Mesenchymal stem cell (in vitro differentiated cells and primary cell): Measurements from ENCODE around the gene CDADC1.
"Not testable (repeated sequence)": the region's sequence is repeated elsewhere in the genome, so short reads cannot be mapped to it uniquely, and the experiment has no call there.

Experiments
- DNase-seq: peaks from one replicate; pipeline ENCODE4 v3.0.0-alpha.2; 2013
- H2AFZ ChIP-seq: one replicate; pipeline ENCODE4 v1.6.1; 2013; ENCODE audit warnings: low read depth, mild to moderate bottlenecking, control low read depth, inconsistent platforms, low read length, moderate library complexity
- H2AK5ac ChIP-seq: 2 replicates; pipeline ENCODE4 v1.6.1; 2013; ENCODE audit warnings: low read length, moderate library complexity, mild to moderate bottlenecking, inconsistent platforms; ENCODE audit not compliant: severe bottlenecking
- H2BK120ac ChIP-seq: one replicate; pipeline ENCODE4 v1.6.1; 2013; ENCODE audit warnings: low read depth, mild to moderate bottlenecking, inconsistent platforms, low read length, moderate library complexity
- H2BK12ac ChIP-seq, 2 experiments: one replicate each; pipeline ENCODE4 v1.6.1; 2013; ENCODE audit warnings: inconsistent platforms in 2 of 2, low read length in 2 of 2, mild to moderate bottlenecking in 2 of 2, moderate library complexity in 2 of 2, control low read depth in 1 of 2
- H2BK15ac ChIP-seq: one replicate; pipeline ENCODE4 v1.6.1; 2013; ENCODE audit warnings: mild to moderate bottlenecking, low read depth, inconsistent platforms; ENCODE audit not compliant: poor library complexity, severe bottlenecking
- H2BK5ac ChIP-seq: 2 replicates; pipeline ENCODE4 v1.6.1; 2013; ENCODE audit warnings: low read depth, mild to moderate bottlenecking, low read length, control low read depth, inconsistent platforms; ENCODE audit not compliant: poor library complexity, severe bottlenecking
- H3K14ac ChIP-seq, 2 experiments: one replicate each; pipeline ENCODE4 v1.6.1; 2013; ENCODE audit warnings: inconsistent platforms in 2 of 2, low read length in 2 of 2, control low read depth in 1 of 2, mild to moderate bottlenecking in 1 of 2, moderate library complexity in 1 of 2
- H3K18ac ChIP-seq, 2 experiments: one replicate each; pipeline ENCODE4 v1.6.1; 2013; ENCODE audit warnings: inconsistent platforms in 2 of 2, low read length in 2 of 2, control low read depth in 1 of 2, low read depth in 1 of 2, mild to moderate bottlenecking in 1 of 2
- H3K23ac ChIP-seq, 2 experiments: one replicate each; pipeline ENCODE4 v1.6.1; 2013; ENCODE audit warnings: inconsistent platforms in 2 of 2, low read length in 2 of 2, mild to moderate bottlenecking in 2 of 2, moderate library complexity in 2 of 2, control low read depth in 1 of 2
- H3K27ac ChIP-seq: 2 replicates; pipeline ENCODE4 v1.5.1; 2013; ENCODE audit warnings: mild to moderate bottlenecking, moderate library complexity, low read length, control low read depth, inconsistent platforms; ENCODE audit not compliant: poor library complexity, severe bottlenecking
- H3K27me3 ChIP-seq, 2 experiments: 2 replicates each; pipeline versions ENCODE4 v1.6.1 to v1.7.0; 2013; ENCODE audit warnings: low read length in 2 of 2, mild to moderate bottlenecking in 2 of 2, moderate library complexity in 2 of 2, control low read depth in 1 of 2, inconsistent platforms in 1 of 2; ENCODE audit not compliant: control insufficient read depth in 1 of 2, insufficient read depth in 1 of 2
- H3K36me3 ChIP-seq, 2 experiments: 2 replicates each; pipeline versions ENCODE4 v1.6.1 to v1.7.0; 2013; ENCODE audit warnings: low read length in 2 of 2, control low read depth in 1 of 2, inconsistent platforms in 1 of 2, low read depth in 1 of 2, mild to moderate bottlenecking in 1 of 2; ENCODE audit not compliant: insufficient read depth in 2 of 2, control insufficient read depth in 1 of 2
- H3K4ac ChIP-seq, 2 experiments: one replicate each; pipeline ENCODE4 v1.6.1; 2013; ENCODE audit warnings: inconsistent platforms in 2 of 2, low read length in 2 of 2, mild to moderate bottlenecking in 2 of 2, moderate library complexity in 2 of 2, control low read depth in 1 of 2, low read depth in 1 of 2
- H3K4me1 ChIP-seq: 2 replicates; pipeline ENCODE4 v1.6.1; 2013; ENCODE audit warnings: low read depth, low read length, control low read depth; ENCODE audit not compliant: control insufficient read depth, insufficient read depth
- H3K4me2 ChIP-seq: 2 replicates; pipeline ENCODE4 v1.6.1; 2013; ENCODE audit warnings: low read length, mild to moderate bottlenecking, inconsistent platforms; ENCODE audit not compliant: poor library complexity, severe bottlenecking
- H3K4me3 ChIP-seq, 2 experiments: 2 replicates each; pipeline versions ENCODE4 v1.5.1 to v1.7.0; 2013; ENCODE audit warnings: low read length in 2 of 2, mild to moderate bottlenecking in 2 of 2, control low read depth in 1 of 2, low read depth in 1 of 2; ENCODE audit not compliant: insufficient read depth in 1 of 2
- H3K79me1 ChIP-seq: replicated peaks from 2 replicates; pipeline ENCODE4 v1.6.1; 2013; ENCODE audit warnings: mild to moderate bottlenecking, control low read depth, low read length, inconsistent platforms; ENCODE audit not compliant: poor library complexity, severe bottlenecking
- H3K9ac ChIP-seq: 2 replicates; pipeline ENCODE4 v1.7.0; 2013; ENCODE audit warnings: mild to moderate bottlenecking, low read length, moderate library complexity
- H3K9me3 ChIP-seq: 2 replicates; pipeline ENCODE4 v1.7.0; 2013; ENCODE audit warnings: mild to moderate bottlenecking, low read length; ENCODE audit not compliant: control insufficient read depth
- H4K8ac ChIP-seq: one replicate; pipeline ENCODE4 v1.6.1; 2013; ENCODE audit warnings: inconsistent platforms, mild to moderate bottlenecking, low read length, moderate library complexity
- H4K91ac ChIP-seq: one replicate; pipeline ENCODE4 v1.6.1; 2013; ENCODE audit warnings: mild to moderate bottlenecking, low read length, inconsistent platforms
- WGBS: methylation state at CpG from one replicate; pipeline ENCODE4 v1.1.7; 2013; ENCODE audit warnings: mixed read lengths; 5-methylcytosine and 5-hydroxymethylcytosine counted together

The CDADC1 gene

GRCh38 chr13:49323344-49323743 lies 75.6 kb downstream of the CDADC1 start:
- Histone ChIP-seq H4K8ac (no peak overlapping the region), H3K27me3 (no peaks in the 10 kb centered on the region), H4K91ac (no peak overlapping the region), H3K4ac (no peak overlapping the region), H2BK12ac (no peak overlapping the region), H3K4me1 (no peaks in the 10 kb centered on the region), H3K36me3 (peaks cover 0 to 3% of the 10 kb centered on the region in 2 experiments), H2BK5ac (no peak overlapping the region), H2BK120ac (no peak overlapping the region), H2BK15ac (no peak overlapping the region), H3K4me2 (no peak overlapping the region), H3K79me1 (no peaks in the 10 kb centered on the region), H3K27ac (no peak overlapping the region), H3K4me3 (no peak overlapping the region), H2AFZ (no peak overlapping the region), H3K9me3 (no peaks in the 10 kb centered on the region), H2AK5ac (no peak overlapping the region), H3K23ac (no peak overlapping the region), H3K9ac (no peak overlapping the region), H3K18ac (no peak overlapping the region), H3K14ac (no peak overlapping the region)
- no peak for DNase-seq
- 94% methylated on average over 5 of the region's 7 CpGs for WGBS

GRCh38 chr13:49326222-49326917 lies 78.6 kb downstream of the CDADC1 start:
- Histone ChIP-seq H3K36me3 (peaks cover 0 to 4% of the 10 kb centered on the region in 2 experiments), H3K23ac (no peak overlapping the region), H3K27me3 (no peaks in the 10 kb centered on the region), H3K9me3 (no peaks in the 10 kb centered on the region), H3K4me2 (no peak overlapping the region), H3K18ac (no peak overlapping the region), H3K4me1 (no peaks in the 10 kb centered on the region), H3K27ac (no peak overlapping the region), H3K4me3 (no peak overlapping the region), H3K79me1 (no peaks in the 10 kb centered on the region), H3K14ac (no peak overlapping the region), H2AFZ (no peak overlapping the region), H4K8ac (no peak overlapping the region), H3K4ac (peak overlapping the region in 1 of 2 experiments; percentile 30), H4K91ac (no peak overlapping the region), H2BK15ac (no peak overlapping the region), H2AK5ac (no peak overlapping the region), H2BK120ac (no peak overlapping the region), H3K9ac (no peak overlapping the region), H2BK12ac (no peak overlapping the region), H2BK5ac (no peak overlapping the region)
- no peak for DNase-seq
- 96% methylated on average over 2 of the region's 7 CpGs for WGBS

- not testable (repeated sequence) for H2BK12ac ChIP-seq, H3K9ac ChIP-seq, H3K14ac ChIP-seq, H3K27me3 ChIP-seq, H3K18ac ChIP-seq, H4K91ac ChIP-seq, H3K4ac ChIP-seq, DNase-seq, H4K8ac ChIP-seq, H3K9me3 ChIP-seq, H3K23ac ChIP-seq, H3K36me3 ChIP-seq, H2AK5ac ChIP-seq, H2BK15ac ChIP-seq, H3K4me3 ChIP-seq, H3K4me2 ChIP-seq, H3K27ac ChIP-seq, H3K79me1 ChIP-seq, H3K4me1 ChIP-seq, H2BK5ac ChIP-seq, H2AFZ ChIP-seq, H2BK120ac ChIP-seq
- 100% methylated on average over 3 of the region's 3 CpGs for WGBS
Observed at GRCh38 chr13:49327145-49327544, 79.4 kb downstream of the CDADC1 start.

- no peak overlapping the region for H2AK5ac ChIP-seq
- no peaks in the 10 kb centered on the region for H3K9me3 ChIP-seq
- H2BK12ac ChIP-seq, result no peak overlapping the region
- no peak overlapping the region for H2BK120ac ChIP-seq
- no peak overlapping the region for H3K4me2 ChIP-seq
- H2AFZ ChIP-seq, result no peak overlapping the region
- peaks cover 0 to 6% of the 10 kb centered on the region in 2 experiments for H3K36me3 ChIP-seq
- no peak overlapping the region for H3K18ac ChIP-seq
- no peak overlapping the region for H2BK5ac ChIP-seq
- no peak overlapping the region for H3K14ac ChIP-seq
- H4K91ac ChIP-seq, result no peak overlapping the region
- H3K79me1 ChIP-seq, result no peaks in the 10 kb centered on the region
- H3K9ac ChIP-seq, result no peak overlapping the region
- H2BK15ac ChIP-seq, result no peak overlapping the region
- DNase-seq, result no peak
- H3K4me3 ChIP-seq, result no peak overlapping the region
- H3K4me1 ChIP-seq, result no peaks in the 10 kb centered on the region
- WGBS, result 85% methylated on average over 8 of the region's 8 CpGs
- H4K8ac ChIP-seq, result no peak overlapping the region
- no peak overlapping the region for H3K4ac ChIP-seq
- no peak overlapping the region for H3K23ac ChIP-seq
- no peak overlapping the region for H3K27ac ChIP-seq
- no peaks in the 10 kb centered on the region for H3K27me3 ChIP-seq
Observed at GRCh38 chr13:49329831-49330545, 82.3 kb downstream of the CDADC1 start.
